Endothelial cell of umbilical vein (primary cell): ENCODE measurements around the gene RSL24D1. TPM values are rescaled to one million over a fixed set of nuclear protein-coding genes. Genes with fewer than 3 reads are reported as not detected.

Experiments used
- BruUV-seq: library from RNA; stranded (reverse); fragments of 400-500 nt; replicated peaks from 2 replicates; lab custom pipeline; 2021; lab: Mats Ljungman, UMichigan
- CTCF ChIA-PET: fragments of 300-600, 350-600 bp; sonication (Branson Sonifier 250); formaldehyde crosslinking; loops from one replicate; lab custom pipeline; 2021; ENCODE audit warnings: antibody characterized with exemption, inconsistent platforms; lab: Charles Lee
- POLR2A ChIA-PET: fragments of 300-600, 350-600 bp; sonication (Branson Sonifier 250); formaldehyde crosslinking; loops from one replicate; lab custom pipeline; 2021; ENCODE audit warnings: antibody characterized with exemption, inconsistent platforms; lab: Charles Lee
- DNase-seq: peaks from one replicate; pipeline ENCODE4 v3.0.0-alpha.2; 2011; ENCODE audit warnings: low read depth, low spot score
- FAIRE-seq: peaks from 2 replicates; lab custom pipeline; 2011; peaks lifted over from hg19 to GRCh38; lab: Jason Lieb, UNC
- H2AFZ ChIP-seq: 2 replicates; pipeline ENCODE4 v1.6.0; 2012; ENCODE audit warnings: low read depth, low read length, control low read depth, inconsistent platforms
- H3K27ac ChIP-seq: 2 replicates; pipeline ENCODE4 v1.5.1; 2011; ENCODE audit warnings: low read depth, mild to moderate bottlenecking, control low read depth, low read length, moderate library complexity; ENCODE audit not compliant: insufficient read depth
- H3K27me3 ChIP-seq, 2 experiments: 2 replicates each; pipeline versions ENCODE4 v1.6.0 to v1.6.1; 2011; ENCODE audit warnings: low read length in 2 of 2, mixed read lengths in 1 of 2; ENCODE audit not compliant: control insufficient read depth in 2 of 2, insufficient read depth in 2 of 2
- H3K36me3 ChIP-seq, 2 experiments: 2 replicates in 1 of 2; 3 replicates in 1 of 2; pipeline ENCODE4 v1.5.1; 2011; ENCODE audit warnings: low read length in 2 of 2, mild to moderate bottlenecking in 1 of 2, moderate library complexity in 1 of 2; ENCODE audit not compliant: control insufficient read depth in 2 of 2, insufficient read depth in 2 of 2; ENCODE audit errors: extremely low read depth in 1 of 2
- H3K4me1 ChIP-seq: 3 replicates; pipeline ENCODE4 v1.5.1; 2011; ENCODE audit warnings: mild to moderate bottlenecking, low read length; ENCODE audit not compliant: control insufficient read depth, insufficient read depth; ENCODE audit errors: extremely low read depth
- H3K4me2 ChIP-seq: 2 replicates; pipeline ENCODE4 v1.6.1; 2011; ENCODE audit warnings: low read length, control low read depth, mixed read lengths; ENCODE audit not compliant: insufficient read depth
- H3K4me3 ChIP-seq, 3 experiments: fragments of 200-600 bp in 1 of 3; sonication (generic), shearing (Covaris generic) in 1 of 3; replicated peaks in 1 of 3; 2 replicates each; pipeline ENCODE4 v1.5.1; 2011 to 2016; ENCODE audit warnings: control low read depth in 3 of 3, low read length in 3 of 3, mild to moderate bottlenecking in 2 of 3, inconsistent platforms in 1 of 3, low read depth in 1 of 3, moderate library complexity in 1 of 3; ENCODE audit not compliant: insufficient read depth in 1 of 3
- H3K79me2 ChIP-seq: 2 replicates; pipeline ENCODE4 v1.6.0; 2012; ENCODE audit warnings: low read length, inconsistent platforms; ENCODE audit not compliant: control insufficient read depth, insufficient read depth
- H3K9ac ChIP-seq: replicated peaks from 2 replicates; pipeline ENCODE3; 2011; ENCODE audit warnings: low read length, control low read depth; ENCODE audit not compliant: insufficient read depth; ENCODE audit errors: extremely low read depth
- H3K9me1 ChIP-seq: replicated peaks from 3 replicates; pipeline ENCODE4 v1.6.0; 2011; ENCODE audit warnings: mild to moderate bottlenecking, low read length; ENCODE audit not compliant: control insufficient read depth, insufficient read depth; ENCODE audit errors: extremely low read depth
- H3K9me3 ChIP-seq: replicated peaks from 2 replicates; pipeline ENCODE4 v1.5.1; 2012; ENCODE audit warnings: low read length, inconsistent platforms; ENCODE audit not compliant: control insufficient read depth, insufficient read depth
- H4K20me1 ChIP-seq: replicated peaks from 2 replicates; pipeline ENCODE3; 2011; ENCODE audit warnings: mild to moderate bottlenecking, low read length; ENCODE audit not compliant: control insufficient read depth, insufficient read depth; ENCODE audit errors: extremely low read depth
- CTCF ChIP-seq, 2 donors: IDR thresholded peaks; 1 replicate in 1 of 2; 2 replicates in 1 of 2; pipeline ENCODE4 v1.5.1; 2011; ENCODE audit warnings: low read length in 2 of 2, mild to moderate bottlenecking in 2 of 2, moderate library complexity in 2 of 2, control low read depth in 1 of 2, inconsistent platforms in 1 of 2, low read depth in 1 of 2; ENCODE audit not compliant: insufficient read depth in 1 of 2; ENCODE audit errors: extremely low read depth in 1 of 2
- EZH2 ChIP-seq: IDR thresholded peaks from 2 replicates; pipeline ENCODE4 v1.6.1; 2012; ENCODE audit warnings: borderline replicate concordance, low read depth, mild to moderate bottlenecking, moderate library complexity, low read length, inconsistent platforms; ENCODE audit not compliant: severe bottlenecking
- FOS ChIP-seq: IDR thresholded peaks from 2 replicates; pipeline ENCODE4 v1.6.1; 2011; ENCODE audit warnings: mild to moderate bottlenecking, low read length, moderate library complexity, borderline replicate concordance; ENCODE audit not compliant: insufficient read depth
- GATA2 ChIP-seq: IDR thresholded peaks from 2 replicates; pipeline ENCODE4 v1.7.0; 2011; ENCODE audit warnings: low read depth, mild to moderate bottlenecking, moderate library complexity, mixed read lengths, low read length; ENCODE audit not compliant: insufficient read length, insufficient read depth
- JUN ChIP-seq: IDR thresholded peaks from 2 replicates; pipeline ENCODE4 v1.6.1; 2011; ENCODE audit warnings: borderline replicate concordance, low read depth; ENCODE audit not compliant: insufficient read length, insufficient read depth
- MAX ChIP-seq: IDR thresholded peaks from 2 replicates; pipeline ENCODE4 v1.6.1; 2011; ENCODE audit not compliant: insufficient read depth, insufficient read length
- MYC ChIP-seq: IDR thresholded peaks from one replicate; pipeline ENCODE4 v1.6.1; 2011; ENCODE audit warnings: mild to moderate bottlenecking, low read depth, low read length
- POLR2A ChIP-seq: IDR thresholded peaks from 2 replicates; pipeline ENCODE4 v1.6.1; 2012; ENCODE audit warnings: low read depth, mild to moderate bottlenecking, control low read depth, low read length
- POLR2AphosphoS5 ChIP-seq: IDR thresholded peaks from 2 replicates; pipeline ENCODE4 v1.6.1; 2012; ENCODE audit warnings: low read depth, mild to moderate bottlenecking, control low read depth, low read length, moderate library complexity; ENCODE audit not compliant: insufficient read depth
- dilution Hi-C: fragments of 300-500 bp; cut with MboI; formaldehyde crosslinking; loops from one replicate; pipeline ENCODE4 v1.15.0; 2019; ENCODE audit warnings: low sequenced_read_pairs; ENCODE audit not compliant: extremely low pct_ligation_motif_present
- intact Hi-C: fragments of 100-400 bp; cut with micrococcal nuclease; formaldehyde crosslinking; loops from one replicate; pipeline ENCODE4 v1.10.0; 2022
- polyA plus RNA-seq, 4 experiments: library from polyadenylated mRNA; depleted of rRNA in 3 of 4; stranded (reverse) in 3 of 4; unstranded in 1 of 4; fragments of >200 nt; gene quantifications; 2 replicates each; pipeline versions ENCODE4 v1.2.1 to v1.2.3, GENCODE V29; 2011 to 2012; ENCODE audit warnings: missing spikeins in 1 of 4
- total RNA-seq: library from RNA; stranded (reverse); gene quantifications from 2 replicates; pipeline ENCODE4 v1.2.3, GENCODE V29; 2021

Gene RSL24D1
- total and polyA plus RNA-seq, 2 donors (not counting 3 experiments of a cell fraction or from before 2014, with no cell fraction given) = 18.4 to 60.0 TPM

GRCh38 chr15:55226127-55226526 is 29.4 kb upstream of the RSL24D1 start:
- Histone ChIP-seq H3K9me1 (no peaks in the 10 kb centered on the region), H3K9me3 (no peaks in the 10 kb centered on the region), H3K4me1 (peaks cover 17% of the 10 kb centered on the region), H3K27ac (no peak overlapping the region), H4K20me1 (no peaks in the 10 kb centered on the region), H3K36me3 (no peaks in the 10 kb centered on the region), H3K4me3 (no peak overlapping the region), H3K4me2 (no peak overlapping the region), H3K27me3 (no peaks in the 10 kb centered on the region), H2AFZ (no peak overlapping the region), H3K9ac (no peak overlapping the region), H3K79me2 (no peaks in the 10 kb centered on the region)
- FAIRE-seq (no peak), DNase-seq (no peak)
- intact Hi-C loops = no loop called here
- POLR2A ChIA-PET = no interaction called here
- CTCF ChIA-PET = interaction anchor here (0.7 to 1.0 kb wide), 2 partner anchors 8 to 213 kb away, joined by 3 to 4 read pairs; no protein-coding TSS in a partner anchor
- BruUV-seq = no TSS peak
- no peak for TF ChIP-seq JUN
- TF ChIP-seq MYC = no peak
- TF ChIP-seq POLR2AphosphoS5 = no peak
- TF ChIP-seq CTCF (IDR thresholded peaks at IDR 0.05; ENCODE audit: extremely low read depth in 1 of 2, insufficient read depth in 1 of 2, low read depth in 1 of 2, low read length in 2 of 2) = no peak
- no peak for TF ChIP-seq FOS
- dilution Hi-C loops = no loop called here

GRCh38 chr15:55224892-55225291 is 28.2 kb upstream of the RSL24D1 start:
- FAIRE-seq = no peak
- intact Hi-C loops = no loop called here
- POLR2A ChIA-PET = no interaction called here

More at GRCh38 chr15:55224892-55225291, 28.2 kb upstream of the RSL24D1 start:
- no peaks in the 10 kb centered on the region for H3K9me3 ChIP-seq
- H3K4me1 ChIP-seq = peaks cover 13% of the 10 kb centered on the region
- H3K4me3 ChIP-seq = no peak overlapping the region
- no peaks in the 10 kb centered on the region for H3K79me2 ChIP-seq
- dilution Hi-C loops = no loop called here
- TF ChIP-seq FOS (no peak), POLR2AphosphoS5 (no peak), MAX (no peak), POLR2A (no peak), JUN (no peak), GATA2 (no peak), EZH2 (no peak), MYC (no peak), CTCF (IDR thresholded peaks at IDR 0.05; ENCODE audit: extremely low read depth in 1 of 2, insufficient read depth in 1 of 2, low read depth in 1 of 2, low read length in 2 of 2) (no peak)
- H4K20me1 ChIP-seq = no peaks in the 10 kb centered on the region
- no peaks in the 10 kb centered on the region for H3K27me3 ChIP-seq
- no peak for DNase-seq
- H3K9ac ChIP-seq = no peak overlapping the region
- H3K36me3 ChIP-seq = no peaks in the 10 kb centered on the region
- BruUV-seq = no TSS peak
- CTCF ChIA-PET = no interaction called here
- H3K27ac ChIP-seq = no peak overlapping the region
- H2AFZ ChIP-seq = no peak overlapping the region
- H3K9me1 ChIP-seq = no peaks in the 10 kb centered on the region
- no peak overlapping the region for H3K4me2 ChIP-seq
